ENCODE data around the gene PDZRN4.

The PDZRN4 gene

DNA sequence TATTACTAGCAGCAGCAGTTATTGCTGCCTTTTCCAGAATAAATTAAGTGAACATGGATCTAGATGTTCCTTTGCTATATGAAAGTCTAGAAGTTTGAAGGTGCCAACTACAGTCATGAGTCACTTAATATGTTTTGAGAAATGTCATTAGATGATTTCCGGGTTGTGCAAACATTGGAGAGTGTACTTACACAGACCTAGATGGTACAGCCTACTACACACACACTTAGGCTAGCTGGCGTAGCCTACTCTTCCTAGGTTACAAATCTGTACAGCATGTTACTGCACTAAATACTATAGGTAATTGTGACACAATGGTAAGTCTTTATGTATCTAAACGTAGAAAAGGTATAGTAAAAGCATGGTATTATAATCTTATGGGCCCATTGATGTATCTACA lies 368.1 kb downstream of the PDZRN4 start:
- Histone ChIP-seq H3K4ac (ENCODE audit: low read depth, low read length) (no peak overlapping the region), H3K79me1 (ENCODE audit: low read length) (no peaks in the 10 kb centered on the region), H3K27me3 (ENCODE audit: insufficient read depth, low read length, poor library complexity) (no peaks in the 10 kb centered on the region), H4K5ac (ENCODE audit: low read length) (no peak overlapping the region), H3K56ac (ENCODE audit: low read length) (no peak overlapping the region), H2BK5ac (ENCODE audit: low read length) (no peak overlapping the region), H4K8ac (ENCODE audit: low read depth, low read length) (no peak overlapping the region), H3K27ac (ENCODE audit: low read depth, low read length) (no peak overlapping the region), H3K18ac (ENCODE audit: low read length) (no peak overlapping the region), H3K36me3 (ENCODE audit: control insufficient read depth, insufficient read depth, low read length) (no peaks in the 10 kb centered on the region), H3K9ac (ENCODE audit: low read length) (no peak overlapping the region), H3K4me1 (ENCODE audit: control insufficient read depth, low read depth, low read length) (peaks cover 2% of the 10 kb centered on the region), H3K79me2 (ENCODE audit: control insufficient read depth, insufficient read depth, low read length) (no peaks in the 10 kb centered on the region), H3K23ac (ENCODE audit: low read length) (no peak overlapping the region), H2BK120ac (ENCODE audit: low read depth, low read length) (no peak overlapping the region), H3K4me2 (ENCODE audit: low read length) (no peak overlapping the region), H2BK15ac (replicated peaks; ENCODE audit: low read depth) (no peak overlapping the region), H2AK5ac (ENCODE audit: low read length) (no peak overlapping the region), H3K4me3 (ENCODE audit: low read length) (no peak overlapping the region)
- no peak for DNase-seq
- WGBS (ENCODE audit: extremely low coverage, insufficient coverage, low lambda C conversion rate): no CpG with 5 or more reads among the region's 3 CpGs

DNA sequence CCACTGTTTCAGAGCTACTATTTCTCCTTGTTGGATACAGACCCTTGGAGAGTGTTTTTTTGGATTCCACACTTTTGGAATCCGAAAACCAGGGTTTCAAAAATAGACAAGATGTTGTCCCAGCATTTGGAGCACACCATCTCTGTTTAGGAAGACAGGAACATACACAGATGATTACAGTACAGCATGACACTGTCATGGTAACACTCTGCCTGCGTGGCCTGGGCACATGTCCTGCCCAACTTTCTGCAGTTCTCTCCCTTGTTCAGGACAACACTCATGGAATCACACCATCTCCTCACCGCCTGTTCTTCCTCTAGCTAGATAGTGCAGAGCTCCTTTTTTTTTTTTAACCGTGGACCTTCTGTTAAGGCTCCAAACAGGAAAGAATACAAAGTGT lies 369.2 kb downstream of the PDZRN4 start:
- Histone ChIP-seq H3K27me3 (ENCODE audit: insufficient read depth, low read length, poor library complexity) (no peaks in the 10 kb centered on the region), H3K4ac (ENCODE audit: low read depth, low read length) (no peak overlapping the region), H3K79me2 (ENCODE audit: control insufficient read depth, insufficient read depth, low read length) (no peaks in the 10 kb centered on the region), H3K23ac (ENCODE audit: low read length) (no peak overlapping the region), H2BK5ac (ENCODE audit: low read length) (no peak overlapping the region), H3K56ac (ENCODE audit: low read length) (no peak overlapping the region), H3K4me3 (ENCODE audit: low read length) (no peak overlapping the region), H3K79me1 (ENCODE audit: low read length) (no peaks in the 10 kb centered on the region), H4K5ac (ENCODE audit: low read length) (no peak overlapping the region), H2BK15ac (replicated peaks; ENCODE audit: low read depth) (no peak overlapping the region), H2BK120ac (ENCODE audit: low read depth, low read length) (no peak overlapping the region), H3K36me3 (ENCODE audit: control insufficient read depth, insufficient read depth, low read length) (no peaks in the 10 kb centered on the region), H3K4me1 (ENCODE audit: control insufficient read depth, low read depth, low read length) (peaks cover 2% of the 10 kb centered on the region), H3K4me2 (ENCODE audit: low read length) (no peak overlapping the region), H2AK5ac (ENCODE audit: low read length) (no peak overlapping the region), H4K8ac (ENCODE audit: low read depth, low read length) (no peak overlapping the region), H3K9ac (ENCODE audit: low read length) (no peak overlapping the region), H3K27ac (ENCODE audit: low read depth, low read length) (no peak overlapping the region), H3K18ac (ENCODE audit: low read length) (no peak overlapping the region)
- DNase-seq: no peak
- no CpG with 5 or more reads among the region's 4 CpGs for WGBS (ENCODE audit: extremely low coverage, insufficient coverage, low lambda C conversion rate)

DNA sequence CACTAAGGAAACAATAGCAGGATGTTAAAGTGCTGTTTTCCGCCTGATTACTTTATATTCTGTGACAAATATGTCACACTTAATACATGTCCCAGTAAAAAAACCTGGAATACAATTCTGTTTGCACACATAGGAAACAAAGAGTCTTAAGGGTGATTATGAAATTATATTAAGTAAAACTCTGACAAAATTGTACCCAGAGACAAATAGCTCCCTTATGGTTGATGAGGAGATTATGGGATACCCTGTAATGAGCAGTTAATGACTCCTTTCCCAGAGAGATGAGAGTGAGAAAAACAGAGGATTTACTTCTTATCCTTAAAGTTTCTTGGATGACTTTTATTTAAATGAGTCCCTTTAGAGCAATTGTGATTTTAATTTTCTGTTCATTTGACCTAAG lies 370.6 kb downstream of the PDZRN4 start:
- Histone ChIP-seq H2BK120ac (ENCODE audit: low read depth, low read length) (no peak overlapping the region), H3K79me1 (ENCODE audit: low read length) (no peaks in the 10 kb centered on the region), H3K4me2 (ENCODE audit: low read length) (no peak overlapping the region), H3K23ac (ENCODE audit: low read length) (no peak overlapping the region), H3K56ac (ENCODE audit: low read length) (no peak overlapping the region), H3K27ac (ENCODE audit: low read depth, low read length) (no peak overlapping the region), H3K4me3 (ENCODE audit: low read length) (no peak overlapping the region), H3K4ac (ENCODE audit: low read depth, low read length) (no peak overlapping the region), H3K36me3 (ENCODE audit: control insufficient read depth, insufficient read depth, low read length) (no peaks in the 10 kb centered on the region), H3K4me1 (ENCODE audit: control insufficient read depth, low read depth, low read length) (peaks cover 2% of the 10 kb centered on the region), H2AK5ac (ENCODE audit: low read length) (no peak overlapping the region), H3K27me3 (ENCODE audit: insufficient read depth, low read length, poor library complexity) (no peaks in the 10 kb centered on the region), H2BK5ac (ENCODE audit: low read length) (no peak overlapping the region), H2BK15ac (replicated peaks; ENCODE audit: low read depth) (no peak overlapping the region), H4K8ac (ENCODE audit: low read depth, low read length) (no peak overlapping the region), H3K18ac (ENCODE audit: low read length) (no peak overlapping the region), H3K9ac (ENCODE audit: low read length) (no peak overlapping the region), H4K5ac (ENCODE audit: low read length) (no peak overlapping the region), H3K79me2 (ENCODE audit: control insufficient read depth, insufficient read depth, low read length) (no peaks in the 10 kb centered on the region)
- WGBS (ENCODE audit: extremely low coverage, insufficient coverage, low lambda C conversion rate): no CpG with 5 or more reads among the region's 1 CpG
- no peak for DNase-seq

DNA sequence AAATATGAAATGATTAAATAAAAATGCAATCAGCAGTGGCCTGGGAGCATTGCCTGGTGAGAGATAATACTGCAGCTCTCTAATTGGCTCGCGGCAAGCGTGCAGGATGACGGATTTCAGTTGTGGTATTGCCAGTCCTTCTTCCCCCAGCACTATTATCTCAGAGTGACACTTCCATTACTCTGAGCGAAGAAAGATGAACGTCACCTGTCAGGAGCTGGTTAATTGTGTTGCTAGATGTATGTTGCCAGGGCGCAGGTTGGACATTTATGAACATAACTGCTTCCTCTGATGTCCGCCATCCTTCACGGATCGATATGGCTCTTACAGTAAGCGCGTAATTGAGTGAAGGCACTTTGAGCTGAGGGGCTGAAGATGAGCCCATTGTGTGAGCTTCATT lies 374.9 kb downstream of the PDZRN4 start:
- Histone ChIP-seq H3K36me3 (ENCODE audit: control insufficient read depth, insufficient read depth, low read length) (no peaks in the 10 kb centered on the region), H4K5ac (ENCODE audit: low read length) (no peak overlapping the region), H3K9ac (ENCODE audit: low read length) (no peak overlapping the region), H3K27me3 (ENCODE audit: insufficient read depth, low read length, poor library complexity) (no peaks in the 10 kb centered on the region), H3K27ac (ENCODE audit: low read depth, low read length) (no peak overlapping the region), H2BK120ac (ENCODE audit: low read depth, low read length) (no peak overlapping the region), H3K56ac (ENCODE audit: low read length) (no peak overlapping the region), H3K18ac (ENCODE audit: low read length) (no peak overlapping the region), H2AK5ac (ENCODE audit: low read length) (no peak overlapping the region), H3K79me1 (ENCODE audit: low read length) (no peaks in the 10 kb centered on the region), H3K4me3 (ENCODE audit: low read length) (no peak overlapping the region), H3K79me2 (ENCODE audit: control insufficient read depth, insufficient read depth, low read length) (no peaks in the 10 kb centered on the region), H3K23ac (ENCODE audit: low read length) (no peak overlapping the region), H2BK15ac (replicated peaks; ENCODE audit: low read depth) (no peak overlapping the region), H3K4me1 (ENCODE audit: control insufficient read depth, low read depth, low read length) (no peaks in the 10 kb centered on the region), H3K4ac (ENCODE audit: low read depth, low read length) (no peak overlapping the region), H3K4me2 (ENCODE audit: low read length) (no peak overlapping the region), H2BK5ac (ENCODE audit: low read length) (no peak overlapping the region), H4K8ac (ENCODE audit: low read depth, low read length) (no peak overlapping the region)
- DNase-seq: no peak
- no CpG with 5 or more reads among the region's 12 CpGs for WGBS (ENCODE audit: extremely low coverage, insufficient coverage, low lambda C conversion rate)

DNA sequence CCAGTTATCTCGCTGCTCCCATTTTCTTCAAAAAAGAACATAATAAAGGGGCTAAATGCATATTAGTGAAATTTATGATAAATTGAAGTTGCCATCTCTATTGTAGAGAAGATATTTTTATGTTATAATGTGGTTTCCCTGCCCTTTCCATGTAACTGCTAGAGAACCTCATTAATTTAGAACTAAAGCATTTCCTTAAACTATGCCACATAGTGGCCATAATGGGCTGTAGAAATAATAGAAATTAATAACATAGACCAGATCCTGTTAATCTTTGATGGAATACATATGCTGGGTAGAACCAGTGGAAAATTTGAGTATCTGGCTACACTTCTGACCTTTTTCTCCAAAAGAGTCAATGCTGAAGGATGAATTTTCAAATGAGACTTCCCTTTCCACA lies 376.7 kb downstream of the PDZRN4 start:
- Histone ChIP-seq H2BK5ac (ENCODE audit: low read length) (no peak overlapping the region), H3K79me1 (ENCODE audit: low read length) (no peaks in the 10 kb centered on the region), H2AK5ac (ENCODE audit: low read length) (no peak overlapping the region), H3K79me2 (ENCODE audit: control insufficient read depth, insufficient read depth, low read length) (no peaks in the 10 kb centered on the region), H3K56ac (ENCODE audit: low read length) (no peak overlapping the region), H3K36me3 (ENCODE audit: control insufficient read depth, insufficient read depth, low read length) (no peaks in the 10 kb centered on the region), H2BK15ac (replicated peaks; ENCODE audit: low read depth) (no peak overlapping the region), H3K4me1 (ENCODE audit: control insufficient read depth, low read depth, low read length) (no peaks in the 10 kb centered on the region), H3K4ac (ENCODE audit: low read depth, low read length) (no peak overlapping the region), H3K27ac (ENCODE audit: low read depth, low read length) (no peak overlapping the region), H4K5ac (ENCODE audit: low read length) (no peak overlapping the region), H3K9ac (ENCODE audit: low read length) (no peak overlapping the region), H3K4me2 (ENCODE audit: low read length) (no peak overlapping the region), H3K27me3 (ENCODE audit: insufficient read depth, low read length, poor library complexity) (no peaks in the 10 kb centered on the region), H3K18ac (ENCODE audit: low read length) (no peak overlapping the region), H4K8ac (ENCODE audit: low read depth, low read length) (no peak overlapping the region), H2BK120ac (ENCODE audit: low read depth, low read length) (no peak overlapping the region), H3K4me3 (ENCODE audit: low read length) (no peak overlapping the region), H3K23ac (ENCODE audit: low read length) (no peak overlapping the region)
- no peak for DNase-seq
- no CpG with 5 or more reads among the region's 1 CpG for WGBS (ENCODE audit: extremely low coverage, insufficient coverage, low lambda C conversion rate)

DNA sequence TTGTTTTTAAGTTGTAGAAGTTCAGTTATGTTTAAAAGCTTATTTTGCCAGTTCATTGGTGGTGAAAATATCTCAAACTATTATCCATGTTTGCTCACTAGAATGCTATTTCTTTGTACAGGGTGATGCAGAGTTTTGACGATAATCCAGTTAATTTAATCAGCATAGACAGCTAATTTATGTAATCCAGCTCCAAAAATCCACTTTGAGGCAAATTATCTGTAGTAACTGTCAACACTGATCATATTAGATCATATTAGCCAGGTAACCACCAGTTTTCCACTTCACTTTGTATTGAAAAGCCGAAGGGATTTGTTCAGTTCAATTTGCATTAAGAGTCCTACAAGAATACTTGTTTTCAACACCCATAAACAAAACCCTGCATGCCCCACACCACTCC lies 378.6 kb downstream of the PDZRN4 start:
- Histone ChIP-seq H2BK120ac (ENCODE audit: low read depth, low read length) (no peak overlapping the region), H3K4me3 (ENCODE audit: low read length) (no peak overlapping the region), H3K79me2 (ENCODE audit: control insufficient read depth, insufficient read depth, low read length) (no peaks in the 10 kb centered on the region), H3K4ac (ENCODE audit: low read depth, low read length) (no peak overlapping the region), H3K4me1 (ENCODE audit: control insufficient read depth, low read depth, low read length) (no peaks in the 10 kb centered on the region), H3K4me2 (ENCODE audit: low read length) (no peak overlapping the region), H2AK5ac (ENCODE audit: low read length) (no peak overlapping the region), H3K9ac (ENCODE audit: low read length) (no peak overlapping the region), H4K8ac (ENCODE audit: low read depth, low read length) (no peak overlapping the region), H3K27me3 (ENCODE audit: insufficient read depth, low read length, poor library complexity) (no peaks in the 10 kb centered on the region), H3K18ac (ENCODE audit: low read length) (no peak overlapping the region), H3K27ac (ENCODE audit: low read depth, low read length) (no peak overlapping the region), H3K23ac (ENCODE audit: low read length) (no peak overlapping the region), H2BK15ac (replicated peaks; ENCODE audit: low read depth) (no peak overlapping the region), H4K5ac (ENCODE audit: low read length) (no peak overlapping the region), H3K79me1 (ENCODE audit: low read length) (no peaks in the 10 kb centered on the region), H3K36me3 (ENCODE audit: control insufficient read depth, insufficient read depth, low read length) (no peaks in the 10 kb centered on the region), H3K56ac (ENCODE audit: low read length) (no peak overlapping the region), H2BK5ac (ENCODE audit: low read length) (no peak overlapping the region)
- DNase-seq: no peak
- WGBS (ENCODE audit: extremely low coverage, insufficient coverage, low lambda C conversion rate): no CpG with 5 or more reads among the region's 2 CpGs

Data from mesendoderm (in vitro differentiated cells).